ENCODE measurements around the gene TMEM244.

GRCh38 chr6:129785047-129785755, 75.9 kb downstream of the TMEM244 start:
- TF ChIP-seq, protein P1, sequence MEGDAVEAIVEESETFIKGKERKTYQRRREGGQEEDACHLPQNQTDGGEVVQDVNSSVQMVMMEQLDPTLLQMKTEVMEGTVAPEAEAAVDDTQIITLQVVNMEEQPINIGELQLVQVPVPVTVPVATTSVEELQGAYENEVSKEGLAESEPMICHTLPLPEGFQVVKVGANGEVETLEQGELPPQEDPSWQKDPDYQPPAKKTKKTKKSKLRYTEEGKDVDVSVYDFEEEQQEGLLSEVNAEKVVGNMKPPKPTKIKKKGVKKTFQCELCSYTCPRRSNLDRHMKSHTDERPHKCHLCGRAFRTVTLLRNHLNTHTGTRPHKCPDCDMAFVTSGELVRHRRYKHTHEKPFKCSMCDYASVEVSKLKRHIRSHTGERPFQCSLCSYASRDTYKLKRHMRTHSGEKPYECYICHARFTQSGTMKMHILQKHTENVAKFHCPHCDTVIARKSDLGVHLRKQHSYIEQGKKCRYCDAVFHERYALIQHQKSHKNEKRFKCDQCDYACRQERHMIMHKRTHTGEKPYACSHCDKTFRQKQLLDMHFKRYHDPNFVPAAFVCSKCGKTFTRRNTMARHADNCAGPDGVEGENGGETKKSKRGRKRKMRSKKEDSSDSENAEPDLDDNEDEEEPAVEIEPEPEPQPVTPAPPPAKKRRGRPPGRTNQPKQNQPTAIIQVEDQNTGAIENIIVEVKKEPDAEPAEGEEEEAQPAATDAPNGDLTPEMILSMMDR (IDR thresholded peaks at IDR 0.05 in 4 of 5, conservative IDR thresholded peaks at IDR 0.05 in 1 of 5): no peak
- TF ChIP-seq POLR2A (IDR thresholded peaks at IDR 0.05): no peak

Data from gastrocnemius medialis (tissue), 4 donors.